ENCODE data around the gene MBNL2.
"Not testable (repeated sequence)": the region's sequence is repeated elsewhere in the genome, so short reads cannot be mapped to it uniquely, and the experiment has no call there.

The MBNL2 gene

DNA sequence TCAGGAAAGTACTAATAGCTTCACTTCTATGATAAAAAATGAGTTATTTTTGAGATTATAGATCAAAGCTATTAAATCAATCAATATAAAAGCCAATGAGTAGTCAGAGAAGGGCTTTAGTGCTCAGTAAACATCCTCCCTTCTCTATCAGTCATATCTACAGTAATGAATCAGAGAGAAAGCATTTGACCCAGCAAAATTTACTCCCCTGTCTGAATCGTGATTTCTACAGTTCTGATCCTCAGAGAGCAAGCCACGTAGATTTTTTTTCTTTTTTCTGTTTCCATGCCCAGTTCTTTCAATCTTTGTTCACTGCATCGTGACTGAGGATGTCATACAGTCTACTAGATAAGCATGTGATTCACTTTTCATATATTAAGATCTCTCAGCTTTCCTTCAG is 16.2 kb upstream of the MBNL2 start:
- in situ Hi-C loops (cut with HindIII; ENCODE audit: low sequenced_read_pairs), result no loop called here

DNA sequence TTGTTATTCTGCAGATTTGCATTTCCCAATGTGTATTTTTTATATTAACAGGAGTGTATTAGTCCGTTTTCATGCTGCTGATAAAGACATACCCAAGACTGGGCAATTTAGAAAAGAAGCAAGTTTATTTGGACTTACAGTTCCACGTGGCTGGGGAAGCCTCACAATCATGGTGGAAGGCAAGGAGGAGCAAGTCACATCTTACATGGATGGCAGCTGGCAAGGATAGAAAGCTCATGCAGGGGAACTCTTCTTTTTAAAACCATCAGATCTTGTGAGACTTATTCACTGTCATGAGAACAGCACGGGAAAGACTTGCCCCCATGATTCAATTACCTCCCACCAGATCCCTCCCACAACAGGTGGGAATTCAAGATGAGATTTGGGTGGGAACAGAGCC is 14.9 kb upstream of the MBNL2 start:
- in situ Hi-C loops (cut with HindIII; ENCODE audit: low sequenced_read_pairs), result not testable (repeated sequence)

- in situ Hi-C loops (cut with HindIII; ENCODE audit: low sequenced_read_pairs), result no loop called here
These were observed 10.8 kb upstream of the MBNL2 start for GRCh38 chr13:97211300-97211699.

DNA sequence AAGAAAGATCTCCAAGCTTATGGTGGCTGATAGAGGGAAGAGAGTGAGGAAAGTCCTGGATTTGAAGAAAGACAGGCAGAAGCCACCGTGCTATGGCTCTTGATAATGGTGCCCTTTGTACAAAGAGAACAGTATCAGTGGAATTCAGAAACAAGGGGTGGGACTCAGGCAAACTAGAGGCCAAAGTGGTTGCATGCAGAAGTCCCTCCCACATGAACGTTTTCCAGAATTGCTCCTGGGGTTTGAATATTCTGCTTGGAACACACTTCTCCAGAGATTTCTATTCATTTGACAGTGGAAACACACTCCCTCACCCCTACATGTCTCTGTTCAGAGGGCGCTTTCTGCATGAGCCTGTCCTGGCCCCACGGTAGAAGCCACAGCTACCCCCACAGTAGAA is 10.1 kb upstream of the MBNL2 start:
- in situ Hi-C loops (cut with HindIII; ENCODE audit: low sequenced_read_pairs), result no loop called here

DNA sequence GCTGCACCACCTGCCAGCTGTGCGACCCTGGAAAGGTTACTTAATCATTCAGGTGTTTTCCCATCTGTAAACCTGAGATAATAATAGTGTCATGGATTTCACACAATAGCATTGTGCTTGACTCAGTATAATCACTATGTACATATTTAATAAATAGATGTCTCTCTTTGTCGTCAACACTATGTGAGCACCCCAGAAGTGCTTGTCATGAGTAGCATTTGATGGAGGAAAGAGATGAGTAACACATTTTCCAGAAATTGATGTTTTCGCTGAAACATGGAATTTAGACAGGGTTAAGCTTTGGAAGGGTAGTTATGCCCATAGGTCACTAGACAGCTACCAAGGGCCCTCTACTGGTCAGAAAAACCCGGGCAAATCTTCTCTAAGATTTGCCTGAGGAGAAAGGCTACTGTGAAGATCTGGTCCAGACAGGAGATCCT is 9.5 kb upstream of the MBNL2 start:
- in situ Hi-C loops (cut with HindIII; ENCODE audit: low sequenced_read_pairs), result no loop called here

GRCh38 chr13:97214921-97215320 is 7.2 kb upstream of the MBNL2 start:
- in situ Hi-C loops (cut with HindIII; ENCODE audit: low sequenced_read_pairs), result loop anchor here (5.0 kb wide), 1 partner anchor 137 kb away; no protein-coding TSS in a partner anchor

- in situ Hi-C loops (cut with HindIII; ENCODE audit: low sequenced_read_pairs), result loop anchor here (5.0 kb wide), 1 partner anchor 137 kb away; no protein-coding TSS in a partner anchor
These were observed 6.8 kb upstream of the MBNL2 start for GRCh38 chr13:97215325-97215724.

GRCh38 chr13:97219226-97219625 is 2.9 kb upstream of the MBNL2 start:
- in situ Hi-C loops (cut with HindIII; ENCODE audit: low sequenced_read_pairs), result loop anchor here (5.0 kb wide), 1 partner anchor 133 kb away; no protein-coding TSS in a partner anchor

DNA sequence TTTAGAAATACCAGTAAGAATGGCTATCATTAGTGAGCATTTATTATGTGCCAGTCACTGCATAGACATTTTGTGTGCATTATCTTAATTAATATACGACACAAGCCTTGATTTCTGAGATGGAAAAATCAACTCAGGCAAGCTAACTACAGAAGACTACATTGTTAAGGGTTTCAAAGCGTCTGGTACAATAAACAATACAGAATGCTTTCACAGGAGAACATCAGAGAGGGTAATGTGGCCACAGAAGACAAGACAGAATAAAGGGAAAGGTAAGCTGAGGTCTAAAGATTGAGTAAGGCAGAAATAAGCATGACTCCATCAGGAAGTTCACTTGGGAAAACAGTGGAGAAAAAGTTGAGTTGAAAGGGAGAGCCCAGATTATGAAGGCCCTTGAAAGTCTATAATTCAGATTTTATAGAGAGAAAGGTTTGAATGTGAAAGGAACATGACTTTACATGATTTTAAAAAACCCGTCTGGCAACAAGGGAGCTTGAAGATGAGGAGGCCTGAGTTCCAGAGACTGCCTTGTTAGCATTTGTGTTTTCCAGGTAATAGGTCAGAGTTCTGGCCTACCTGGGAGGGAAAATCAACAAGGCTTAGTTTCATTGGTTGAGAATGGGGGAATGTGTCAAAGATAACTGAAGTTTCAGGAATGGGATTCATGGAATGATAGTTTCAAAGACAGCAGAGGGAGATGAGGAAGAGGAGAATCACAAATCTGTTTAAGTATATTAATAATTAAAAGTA is 1.8 kb upstream of the MBNL2 start:
- in situ Hi-C loops (cut with HindIII; ENCODE audit: low sequenced_read_pairs), result loop anchor here (5.0 kb wide), 2 partner anchors 103 to 212 kb away; partner anchors contain the start of gene RAP2A

GRCh38 chr13:97221046-97221445 is 1.1 kb upstream of the MBNL2 start:
- in situ Hi-C loops (cut with HindIII; ENCODE audit: low sequenced_read_pairs), result loop anchor here (5.0 kb wide), 2 partner anchors 104 to 211 kb away; partner anchors contain the start of gene RAP2A

DNA sequence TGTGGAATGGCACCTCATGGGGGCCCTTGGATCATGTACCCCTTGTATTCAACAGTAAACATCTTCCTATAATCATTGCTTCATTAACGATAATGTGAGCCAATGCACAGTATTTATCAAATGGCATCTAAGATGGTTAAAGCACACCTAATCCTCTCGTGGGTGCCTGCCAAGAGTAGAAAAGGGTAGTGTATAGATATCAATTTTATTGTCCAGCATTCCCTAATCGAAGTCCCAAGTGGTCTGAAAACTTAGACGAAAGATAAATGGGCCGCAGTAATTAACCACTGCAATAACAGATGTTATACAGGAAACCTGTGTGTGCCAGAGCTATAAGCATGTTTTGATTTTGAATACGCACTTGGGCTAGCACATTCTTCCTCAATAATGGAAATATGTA is 667 bp upstream of the MBNL2 start:
- in situ Hi-C loops (cut with HindIII; ENCODE audit: low sequenced_read_pairs), result loop anchor here (5.0 kb wide), 2 partner anchors 104 to 211 kb away; partner anchors contain the start of gene RAP2A

DNA sequence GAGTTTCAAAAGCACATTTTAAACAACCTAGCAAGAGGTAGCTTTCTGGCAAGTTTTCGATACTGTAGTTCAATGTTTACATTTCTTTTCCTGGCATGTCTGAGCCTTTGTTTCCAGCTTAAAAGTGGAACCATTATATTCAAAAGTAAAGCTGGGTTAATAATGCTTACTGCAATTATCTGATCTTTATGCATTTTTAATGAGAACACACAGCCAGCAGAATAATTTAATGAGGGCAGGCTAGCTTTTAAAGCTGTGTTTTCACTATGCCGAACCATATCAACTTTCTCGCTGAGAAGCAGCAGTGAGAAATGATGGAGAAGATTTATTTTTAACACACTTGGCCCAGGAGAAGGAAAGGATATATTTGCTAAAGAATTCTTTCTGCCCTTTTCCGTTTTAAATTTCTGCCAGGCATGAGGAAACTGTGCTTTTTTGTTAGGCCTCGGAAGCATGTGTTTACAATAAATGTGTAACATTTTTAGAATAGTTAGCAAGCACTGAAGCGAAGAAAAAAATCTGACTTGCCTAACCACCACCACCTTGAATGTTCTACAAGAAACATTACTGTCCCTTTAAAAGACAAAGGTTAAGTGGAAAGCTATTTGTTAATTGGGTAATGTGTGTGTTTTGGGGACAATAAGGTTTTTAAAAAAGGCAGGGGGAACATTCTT is 1.0 kb downstream of the MBNL2 start:
- in situ Hi-C loops (cut with HindIII; ENCODE audit: low sequenced_read_pairs), result loop anchor here (5.0 kb wide), 2 partner anchors 106 to 209 kb away; partner anchors contain the start of gene RAP2A

- in situ Hi-C loops (cut with HindIII; ENCODE audit: low sequenced_read_pairs), result loop anchor here (5.0 kb wide), 2 partner anchors 107 to 208 kb away; partner anchors contain the start of gene RAP2A
These were observed 1.8 kb downstream of the MBNL2 start for GRCh38 chr13:97223711-97224541.

DNA sequence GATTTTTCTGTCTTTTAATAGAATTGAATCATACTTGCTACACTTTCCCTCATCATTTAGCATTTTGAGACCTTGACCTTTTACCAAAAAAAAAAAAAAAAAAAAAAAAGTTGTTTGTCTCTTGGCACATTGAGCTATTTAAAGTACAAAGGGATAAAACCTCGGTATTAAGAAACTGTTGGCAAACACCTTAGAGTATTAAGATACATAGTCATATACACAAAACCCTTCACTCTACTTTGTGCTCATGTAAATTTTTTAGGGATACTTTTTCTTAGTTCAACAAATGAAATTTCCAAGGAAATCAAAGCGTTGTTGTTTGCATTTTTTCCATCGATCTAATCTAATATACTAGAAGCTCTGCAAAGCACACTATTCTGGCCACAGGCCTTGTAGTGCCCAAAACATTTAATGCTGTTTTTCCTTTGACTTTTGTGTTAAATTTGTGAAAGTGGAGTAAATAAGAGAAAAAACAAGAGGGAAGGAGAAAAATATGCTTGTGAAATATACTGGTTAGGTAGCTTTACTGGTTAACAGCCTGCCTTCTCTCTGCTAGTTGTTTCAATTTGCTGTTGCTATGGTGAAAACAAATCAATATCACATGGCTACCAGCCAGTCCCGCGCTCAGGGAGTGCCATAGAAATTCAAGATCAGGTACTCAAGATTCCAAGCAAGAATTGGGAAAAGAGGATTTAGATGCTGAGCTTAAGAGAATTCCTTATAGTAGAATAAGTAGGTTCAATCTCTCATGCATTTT is 2.6 kb downstream of the MBNL2 start:
- in situ Hi-C loops (cut with HindIII; ENCODE audit: low sequenced_read_pairs), result loop anchor here (5.0 kb wide), 2 partner anchors 107 to 208 kb away; partner anchors contain the start of gene RAP2A

DNA sequence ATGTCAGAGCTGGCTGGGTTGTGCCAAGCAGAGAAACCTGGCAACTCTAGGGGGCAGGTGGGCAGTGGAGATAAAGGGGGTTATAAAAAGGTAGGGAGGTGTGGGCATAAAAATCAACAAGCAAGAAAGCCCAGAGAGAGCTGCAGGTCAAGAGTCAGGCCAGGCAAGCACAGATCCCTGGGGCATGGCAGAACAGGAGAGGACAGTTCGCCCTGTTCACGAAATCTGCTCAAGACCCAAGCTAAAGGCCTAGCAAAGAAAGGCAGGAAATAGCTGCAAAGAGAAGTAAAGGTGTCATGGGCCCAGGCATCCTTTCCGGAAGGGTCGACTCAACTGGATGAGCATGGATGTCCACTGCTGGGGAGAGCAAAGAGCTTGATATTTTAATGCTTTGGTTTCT is 3.4 kb downstream of the MBNL2 start:
- in situ Hi-C loops (cut with HindIII; ENCODE audit: low sequenced_read_pairs), result no loop called here

- in situ Hi-C loops (cut with HindIII; ENCODE audit: low sequenced_read_pairs), result no loop called here
These were observed 3.9 kb downstream of the MBNL2 start for GRCh38 chr13:97226013-97226412.

GRCh38 chr13:97226788-97227627 is 4.9 kb downstream of the MBNL2 start:
- in situ Hi-C loops (cut with HindIII; ENCODE audit: low sequenced_read_pairs), result no loop called here

- in situ Hi-C loops (cut with HindIII; ENCODE audit: low sequenced_read_pairs), result no loop called here
These were observed 6.9 kb downstream of the MBNL2 start for GRCh38 chr13:97228850-97229521.

- in situ Hi-C loops (cut with HindIII; ENCODE audit: low sequenced_read_pairs), result no loop called here
These were observed 7.6 kb downstream of the MBNL2 start for GRCh38 chr13:97229699-97230098.

Measured in endothelial cell of hepatic sinusoid (primary cell).